Heart right ventricle (tissue), 16 donors: Measurements from ENCODE around the gene TGFBR2. TPM values are rescaled to one million over a fixed set of nuclear protein-coding genes. Genes with fewer than 3 reads are reported as not detected.

Source experiments
- ATAC-seq, 8 donors: fragments of 200-7000 bp; cut with Tn5 transposase; one replicate each; pipeline ENCODE4 v1.9.1; 2020; ENCODE audit warnings: mild to moderate bottlenecking in 8 of 8, moderate library complexity in 8 of 8, moderate number of reproducible peaks in 1 of 8
- DNase-seq, 2 donors: peaks; one replicate each; pipeline ENCODE4 v3.0.0-alpha.2; 2020
- H3K27ac ChIP-seq, 10 donors: fragments of 200-600 bp; sonication (generic) in 2 of 10; one replicate each; pipeline versions ENCODE4 v1.5.0 to v1.8.0; 2020 to 2022; ENCODE audit warnings: mild to moderate bottlenecking in 3 of 10
- H3K27me3 ChIP-seq, 7 donors: fragments of 200-600 bp; one replicate each; pipeline ENCODE4 v1.8.0; 2021 to 2022; ENCODE audit warnings: mild to moderate bottlenecking in 2 of 7
- H3K36me3 ChIP-seq, 9 donors: fragments of 200-600 bp; sonication (generic) in 1 of 9; one replicate each; pipeline versions ENCODE4 v1.5.0 to v1.8.0; 2020 to 2022; ENCODE audit warnings: mild to moderate bottlenecking in 2 of 9
- H3K4me1 ChIP-seq, 9 donors: fragments of 200-600 bp; sonication (generic) in 1 of 9; one replicate each; pipeline versions ENCODE4 v1.5.0 to v1.8.0; 2020 to 2022; ENCODE audit warnings: mild to moderate bottlenecking in 4 of 9
- H3K4me3 ChIP-seq, 10 donors: fragments of 200-600 bp; sonication (generic) in 2 of 10; one replicate each; pipeline versions ENCODE4 v1.5.0 to v1.8.0; 2020 to 2022; ENCODE audit warnings: mild to moderate bottlenecking in 7 of 10, moderate library complexity in 2 of 10
- H3K9me3 ChIP-seq, 11 donors: fragments of 200-600 bp in 10 of 11; sonication (generic) in 2 of 11; one replicate each; pipeline versions ENCODE4 v1.5.0 to v1.8.0; 2013 to 2022; ENCODE audit warnings: mild to moderate bottlenecking in 2 of 11, control low read depth in 1 of 11, moderate library complexity in 1 of 11
- WGBS, 2 donors: extraction: QIAGEN DNeasy Blood & Tissue Kit; methylation state at CpG; one replicate each; pipeline ENCODE4 v1.1.7; 2013; ENCODE audit warnings: inconsistent platforms in 1 of 2; 5-methylcytosine and 5-hydroxymethylcytosine counted together
- intact Hi-C, 10 donors: fragments of 100-400 bp; cut with DNase I; formaldehyde crosslinking; loops; one replicate each; pipeline versions ENCODE4 v1.11.1 to v1.14.2; 2022
- polyA plus RNA-seq, 2 donors: library from polyadenylated mRNA; stranded (reverse); fragments of 200-250 nt; gene quantifications; one replicate each; pipeline ENCODE4 v1.2.3, GENCODE V29; 2013
- total RNA-seq, 10 donors: library from RNA; stranded (reverse); fragmentation: NEBNext Ultra II Directional in 3 of 10; extraction: Animal tissue kit (Norgen Biotek cat#: 25700) in 3 of 10; gene quantifications; one replicate each; pipeline versions ENCODE4 v1.2.1 to v1.2.4, GENCODE V29; 2021 to 2023
- TF ChIP-seq, protein P1 (sequence below), 9 donors: fragments of 200-600 bp; sonication (generic) in 2 of 9; IDR thresholded peaks; one replicate each; pipeline versions ENCODE4 v1.5.0 to v1.8.0; 2021 to 2022; ENCODE audit warnings: antibody characterized with exemption in 9 of 9, mild to moderate bottlenecking in 5 of 9, moderate library complexity in 1 of 9
- donor health status: Arrhythmogenic right ventricular cardiomyopathy.
- donor health status: ischemic (EF 13 %, LVEDD 7.1; RV severe dilation, severe dysfunction).
- donor health status: healthy with polysubstance abuse.
- donor health status: DM: no; HTN: yes; CAD: no.
- donor health status: DM: no; HTN: no; CAD: no.
- donor health status: ischemic (EF 25% LVEDD 6.9; RV normal size, moderate dysfunction).
- donor health status: ischemic (EF 25% LVEDD 5.7; RV mildly dilated, moderate dysfunction).
- donor health status: healthy.
- donor health status: DM: yes; HTN: yes; CAD: no.
- donor health status: Ischemic cardiomyopathy.
- donor health status: ischemic (EF 35%, LVEDD 5.7; RV mildly dilated, moderate dysfunction).
- donor health status: nonischemic (EF 11% LVEDD 7.7; RV severe dilation, severe dysfunction).
- donor health status: DM: yes; HTN: yes; CAD: no.
- donor health status: PGD.
- donor health status: ischemic (EF 29% LVEDD 5.4; RV normal size, mild dysfunction).
- donor health status: nonischemic (EF 23%, LVEDD 6.1; RV moderate dilation, normal function).

TGFBR2 gene
- total and polyA plus RNA-seq, 12 donors = 14.6 to 197 (median 82.8) TPM

DNA sequence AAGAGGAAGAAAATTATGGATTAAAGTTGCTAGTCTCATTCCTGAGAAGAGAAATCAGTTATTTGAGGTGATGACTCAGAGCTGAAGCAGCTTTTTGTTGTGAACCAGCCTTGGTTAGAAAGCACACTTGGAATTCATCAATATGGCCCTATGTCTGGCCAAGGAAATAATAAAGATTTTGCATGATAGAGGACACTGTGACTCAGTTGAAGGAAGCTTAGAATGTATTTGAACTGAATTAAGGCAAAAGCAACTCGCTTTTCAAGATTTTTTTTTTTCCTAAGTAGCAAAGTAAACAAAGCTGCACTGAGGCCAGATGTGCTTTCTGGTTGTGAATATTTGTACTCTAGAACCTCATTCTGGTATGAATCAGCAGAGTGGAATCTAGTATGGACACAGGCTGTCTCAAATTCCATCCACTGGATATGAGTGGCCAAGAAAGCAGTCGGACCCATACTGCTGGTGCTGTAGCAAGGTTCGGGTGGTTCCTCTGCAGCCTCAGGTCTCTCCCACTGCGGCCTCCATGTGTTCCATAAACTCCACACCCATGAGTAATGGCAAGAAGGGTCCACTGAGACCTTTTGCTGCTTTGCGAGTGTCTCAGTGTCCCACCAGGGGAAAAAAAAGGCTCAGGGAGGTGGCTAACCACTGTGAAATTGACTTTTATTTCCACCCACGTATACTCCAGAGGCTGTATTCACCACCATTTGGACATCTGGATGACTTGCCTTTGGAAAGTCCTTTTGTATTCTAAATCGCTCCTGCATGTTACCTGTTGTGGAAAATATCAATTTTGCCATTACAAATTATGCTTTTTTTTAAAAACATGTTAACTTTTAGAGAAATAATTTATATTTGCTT, 53.1 kb downstream of the TGFBR2 start:
- Histone ChIP-seq H3K36me3 (peaks cover 0 to 77% (median 14%) of the 10 kb centered on the region in 9 donors), H3K27me3 (no peaks in the 10 kb centered on the region), H3K9me3 (no peaks in the 10 kb centered on the region), H3K27ac (peak overlapping the region; percentile 20 to 82 (median 69)), H3K4me3 (no peak overlapping the region), H3K4me1 (peaks cover 18 to 100% (median 97%) of the 10 kb centered on the region in 9 donors)
- TF ChIP-seq, protein P1, sequence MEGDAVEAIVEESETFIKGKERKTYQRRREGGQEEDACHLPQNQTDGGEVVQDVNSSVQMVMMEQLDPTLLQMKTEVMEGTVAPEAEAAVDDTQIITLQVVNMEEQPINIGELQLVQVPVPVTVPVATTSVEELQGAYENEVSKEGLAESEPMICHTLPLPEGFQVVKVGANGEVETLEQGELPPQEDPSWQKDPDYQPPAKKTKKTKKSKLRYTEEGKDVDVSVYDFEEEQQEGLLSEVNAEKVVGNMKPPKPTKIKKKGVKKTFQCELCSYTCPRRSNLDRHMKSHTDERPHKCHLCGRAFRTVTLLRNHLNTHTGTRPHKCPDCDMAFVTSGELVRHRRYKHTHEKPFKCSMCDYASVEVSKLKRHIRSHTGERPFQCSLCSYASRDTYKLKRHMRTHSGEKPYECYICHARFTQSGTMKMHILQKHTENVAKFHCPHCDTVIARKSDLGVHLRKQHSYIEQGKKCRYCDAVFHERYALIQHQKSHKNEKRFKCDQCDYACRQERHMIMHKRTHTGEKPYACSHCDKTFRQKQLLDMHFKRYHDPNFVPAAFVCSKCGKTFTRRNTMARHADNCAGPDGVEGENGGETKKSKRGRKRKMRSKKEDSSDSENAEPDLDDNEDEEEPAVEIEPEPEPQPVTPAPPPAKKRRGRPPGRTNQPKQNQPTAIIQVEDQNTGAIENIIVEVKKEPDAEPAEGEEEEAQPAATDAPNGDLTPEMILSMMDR (IDR thresholded peaks at IDR 0.05) = no peak
- DNase-seq = no peak
- intact Hi-C loops = loop anchor here in 3 of 10 donors (2.0 to 10.0 kb wide), 3 partner anchors 32 to 135 kb away; partner anchors contain the start of gene TGFBR2 (in 1 of the 3)
- 70 to 80% methylated on average over 7 of the region's 7 CpGs for WGBS, 2 donors
- ATAC-seq = peak; percentile 32 to 57 (median 47)

DNA sequence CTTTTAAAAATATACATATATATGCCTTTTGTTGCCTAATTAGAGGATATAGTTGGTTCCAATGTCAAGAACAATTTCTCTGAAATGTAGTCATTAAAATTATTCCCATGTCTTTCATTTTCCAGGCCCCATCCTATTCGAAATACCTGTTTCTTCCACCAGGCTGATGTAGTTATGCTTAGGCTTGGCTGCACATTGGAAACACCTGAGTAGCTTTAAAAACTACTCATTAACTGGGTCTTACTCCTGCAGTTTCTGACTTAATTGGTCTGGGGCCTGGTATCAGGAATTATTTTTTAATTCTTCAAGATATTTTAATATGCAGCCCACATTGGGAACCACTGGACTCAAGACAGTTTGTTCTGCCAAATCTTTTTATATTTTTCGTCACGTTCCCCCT, 53.7 kb downstream of the TGFBR2 start:
- TF ChIP-seq, protein P1 (IDR thresholded peaks at IDR 0.05) = no peak
- peaks cover 0 to 71% (median 8%) of the 10 kb centered on the region in 9 donors for H3K36me3 ChIP-seq
- H3K27ac ChIP-seq = peak overlapping the region in 8 of 10 donors; percentile 0 to 82 (median 72)
- no peaks in the 10 kb centered on the region for H3K27me3 ChIP-seq
- intact Hi-C loops = loop anchor here in 1 of 10 donors (5.0 kb wide), 1 partner anchor 33 kb away; no protein-coding TSS in a partner anchor
- ATAC-seq (peak in 1 of 8 donors; percentile 30), DNase-seq (no peak)
- H3K4me3 ChIP-seq = no peak overlapping the region
- 55 to 63% methylated on average over 3 of the region's 3 CpGs for WGBS, 2 donors
- H3K9me3 ChIP-seq = no peaks in the 10 kb centered on the region
- H3K4me1 ChIP-seq = peaks cover 15 to 100% (median 97%) of the 10 kb centered on the region in 9 donors

DNA sequence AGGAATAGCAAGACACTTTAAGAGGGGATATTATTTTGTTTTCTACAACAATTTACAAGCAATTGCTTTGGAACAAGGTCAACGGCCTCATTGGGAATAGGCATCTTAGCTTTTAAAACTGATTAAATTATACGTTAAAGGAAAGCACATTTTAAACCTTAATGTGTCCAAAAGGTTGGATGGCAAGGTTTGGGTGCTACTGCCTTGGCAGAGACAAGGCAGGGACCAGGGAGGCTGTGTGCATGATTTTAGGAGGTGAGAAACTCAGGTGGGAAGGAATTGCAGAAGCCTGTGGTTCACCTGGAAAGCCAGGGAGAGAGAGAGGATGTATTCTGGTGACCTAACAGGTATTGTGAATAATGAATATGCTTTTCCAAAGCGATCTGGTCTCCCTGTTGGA, 54.3 kb downstream of the TGFBR2 start:
- DNase-seq (no peak), ATAC-seq (no peak)
- Histone ChIP-seq H3K27ac (peak overlapping the region in 8 of 10 donors; percentile 0 to 82 (median 70)), H3K4me3 (no peak overlapping the region), H3K36me3 (peaks cover 0 to 69% (median 5%) of the 10 kb centered on the region in 9 donors), H3K4me1 (peaks cover 10 to 100% (median 97%) of the 10 kb centered on the region in 9 donors), H3K9me3 (no peaks in the 10 kb centered on the region), H3K27me3 (no peaks in the 10 kb centered on the region)
- WGBS, 2 donors = 91 to 93% methylated on average over 3 of the region's 3 CpGs
- intact Hi-C loops = loop anchor here in 1 of 10 donors (5.0 kb wide), 1 partner anchor 33 kb away; no protein-coding TSS in a partner anchor
- TF ChIP-seq, protein P1 (IDR thresholded peaks at IDR 0.05) = no peak

DNA sequence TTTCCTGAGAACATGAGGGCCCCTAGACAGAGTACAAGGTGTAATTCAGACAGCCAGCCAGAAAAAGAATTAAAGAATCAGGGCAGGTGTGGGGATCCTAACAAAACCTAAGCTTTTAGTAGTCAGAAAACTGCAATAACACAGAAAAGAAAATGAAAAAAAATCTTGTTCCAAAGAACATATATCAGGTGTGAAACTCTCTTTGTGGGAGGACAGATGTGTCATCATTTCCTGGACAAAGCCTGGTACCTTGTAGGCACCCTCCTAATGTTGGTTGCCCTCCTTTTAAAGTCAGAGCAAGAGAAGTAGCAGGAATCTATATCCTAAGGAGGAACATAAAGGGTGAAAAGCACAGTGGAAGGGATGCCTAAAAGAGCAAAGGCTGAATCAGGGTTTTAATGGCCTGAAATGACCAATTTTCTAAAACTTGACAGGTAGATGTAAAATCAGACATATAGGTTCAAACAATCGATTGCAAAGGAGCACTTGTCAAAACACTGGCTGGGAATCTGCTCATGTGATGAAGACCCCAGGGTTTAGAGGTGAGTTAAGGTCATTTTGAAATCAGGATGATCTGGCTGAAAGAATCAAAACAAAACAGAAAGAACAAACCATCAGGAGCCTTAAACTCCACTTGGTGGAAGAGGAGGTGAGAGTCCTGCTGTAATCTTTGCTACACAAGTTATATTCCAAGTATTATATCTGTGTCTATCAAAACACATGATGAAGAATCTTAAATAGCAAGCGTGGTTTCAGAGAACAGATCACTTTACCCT, 54.9 kb downstream of the TGFBR2 start:
- H3K9me3 ChIP-seq = no peaks in the 10 kb centered on the region
- no peaks in the 10 kb centered on the region for H3K27me3 ChIP-seq
- ATAC-seq (no peak), DNase-seq (no peak)
- peaks cover 0 to 65% (median 0%) of the 10 kb centered on the region in 9 donors for H3K36me3 ChIP-seq
- H3K4me3 ChIP-seq = no peak overlapping the region
- intact Hi-C loops = loop anchor here in 1 of 10 donors (5.0 kb wide), 1 partner anchor 34 kb away; no protein-coding TSS in a partner anchor
- peak overlapping the region in 6 of 10 donors; percentile 0 to 82 (median 76) for H3K27ac ChIP-seq
- TF ChIP-seq, protein P1 (IDR thresholded peaks at IDR 0.05) = no peak
- peaks cover 9 to 100% (median 97%) of the 10 kb centered on the region in 9 donors for H3K4me1 ChIP-seq
- WGBS, 2 donors = 74 to 80% methylated on average over 2 of the region's 2 CpGs
